Esophagus muscularis mucosa (tissue), 4 donors: ENCODE measurements around the gene ZNG1E. TPM values are rescaled to one million over a fixed set of nuclear protein-coding genes. Genes with fewer than 3 reads are reported as not detected.
"Not testable (repeated sequence)": the region's sequence is repeated elsewhere in the genome, so short reads cannot be mapped to it uniquely, and the experiment has no call there.

Experiments
- DNase-seq: peaks from one replicate; pipeline ENCODE4 v3.0.0-alpha.2; 2017; ENCODE audit errors: extremely low spot score
- H3K27ac ChIP-seq, 4 donors: fragments of 200-600 bp; sonication (generic); replicated peaks in 1 of 4; 1 replicate in 3 of 4; 2 replicates in 1 of 4; pipeline ENCODE4 v1.5.1; 2016 to 2019; ENCODE audit warnings: mild to moderate bottlenecking in 1 of 4
- H3K27me3 ChIP-seq, 4 donors: fragments of 200-600 bp; sonication (generic); one replicate each; pipeline versions ENCODE4 v1.5.1 to v1.6.0; 2016 to 2019
- H3K36me3 ChIP-seq, 4 donors: fragments of 200-600 bp; sonication (generic); one replicate each; pipeline ENCODE4 v1.5.1; 2016 to 2019
- H3K4me1 ChIP-seq, 4 donors: fragments of 200-600 bp; sonication (generic); one replicate each; pipeline ENCODE4 v1.5.1; 2016 to 2019
- H3K4me3 ChIP-seq, 4 donors: fragments of 200-600 bp; sonication (generic); 1 replicate in 2 of 4; 2 replicates in 2 of 4; pipeline ENCODE4 v1.5.1; 2016 to 2019; ENCODE audit warnings: mild to moderate bottlenecking in 4 of 4, moderate library complexity in 1 of 4
- H3K9me3 ChIP-seq, 4 donors: fragments of 200-600 bp; sonication (generic); 1 replicate in 3 of 4; 2 replicates in 1 of 4; pipeline ENCODE4 v1.5.1; 2016 to 2019
- POLR2AphosphoS5 ChIP-seq, 2 donors: sonication (generic); formaldehyde crosslinking; IDR thresholded peaks; one replicate each; pipeline ENCODE4 v1.6.1; 2017; ENCODE audit warnings: antibody characterized with exemption in 2 of 2
- WGBS: methylation state at CpG from one replicate; pipeline ENCODE4 v1.1.5; 2018; 5-methylcytosine and 5-hydroxymethylcytosine counted together
- intact Hi-C: fragments of 100-400 bp; cut with DNase I; formaldehyde crosslinking; loops from one replicate; pipeline ENCODE4 v1.15.1; 2023
- total RNA-seq, 4 donors: library from RNA; depleted of rRNA; stranded (reverse); fragments of >200 nt; gene quantifications; one replicate each; pipeline versions ENCODE4 v1.1.0 to v1.2.1, GENCODE V29; 2016
- TF ChIP-seq, protein P1 (sequence below), 3 experiments: fragments of 200-600 bp in 2 of 3; fragments of 450-650 bp in 1 of 3; sonication (generic) in 2 of 3; IDR thresholded peaks; one replicate each; pipeline ENCODE4 v1.5.1; 2017 to 2019; ENCODE audit warnings: antibody characterized with exemption in 3 of 3, mild to moderate bottlenecking in 2 of 3, moderate library complexity in 1 of 3

ZNG1E gene
- 10 to 100 TPM; 16.2 to 28.7 (median 18.3) TPM for total RNA-seq

DNA sequence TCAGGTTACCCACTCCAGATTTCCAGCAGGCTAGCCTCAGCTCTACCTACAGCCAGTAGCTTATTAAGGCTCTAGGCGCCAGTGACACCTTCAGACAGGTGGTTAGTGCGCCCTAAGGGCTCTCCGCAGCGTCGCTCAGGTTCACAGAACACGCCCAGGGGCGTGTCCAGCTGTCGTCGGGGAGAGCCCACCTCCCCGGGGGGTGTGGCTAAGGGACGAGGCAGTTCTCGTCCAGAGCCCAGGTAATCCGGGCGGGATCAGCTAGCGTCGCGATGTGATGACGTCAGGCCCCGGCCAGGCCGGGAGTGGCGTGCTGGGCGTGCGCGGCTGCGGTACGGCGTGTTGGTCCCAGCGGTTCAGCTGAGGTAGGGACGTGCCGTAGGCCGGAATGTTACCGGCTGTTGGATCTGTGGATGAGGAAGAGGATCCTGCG, at the start of gene ZNG1E:
ZNG1E (plus strand) TSS at position 340 of the 433 bp plus-strand sequence; CDS start at position 389, 49 bp downstream.
- intact Hi-C loops = not testable (repeated sequence)
- peak; percentile 24 for DNase-seq
- H3K4me3 ChIP-seq = peak within 1 kb of the TSS; percentile 50 to 57 (median 56)

GRCh38 chr9:65673579-65673978, 2.1 kb upstream of the ZNG1E start:
- peak; percentile 0 for DNase-seq
- intact Hi-C loops, H3K4me3 ChIP-seq, H3K36me3 ChIP-seq, H3K9me3 ChIP-seq, H3K4me1 ChIP-seq, H3K27me3 ChIP-seq, H3K27ac ChIP-seq: not testable (repeated sequence)
- WGBS = 84% methylated on average over 2 of the region's 2 CpGs

More for the DNA sequence above, at the start of gene ZNG1E:
- 0% methylated on average over 13 of the region's 33 CpGs for WGBS
- peak; percentile 15 to 62 for TF ChIP-seq POLR2AphosphoS5 (IDR thresholded peaks at IDR 0.05)
- H3K36me3 ChIP-seq, H3K4me1 ChIP-seq, H3K27me3 ChIP-seq, H3K9me3 ChIP-seq: not testable (repeated sequence)
- peak within 1 kb of the TSS; percentile 65 to 76 (median 72) for H3K27ac ChIP-seq

GRCh38 chr9:65675018-65675417, 710 bp upstream of the ZNG1E start:
- H3K4me1 ChIP-seq, H3K27ac ChIP-seq, intact Hi-C loops, H3K9me3 ChIP-seq, DNase-seq, H3K36me3 ChIP-seq, H3K27me3 ChIP-seq: not testable (repeated sequence)
- WGBS = 41% methylated on average over 4 of the region's 5 CpGs
- H3K4me3 ChIP-seq = peak overlapping the region in 2 of 4 donors; percentile 54 to 57

DNA sequence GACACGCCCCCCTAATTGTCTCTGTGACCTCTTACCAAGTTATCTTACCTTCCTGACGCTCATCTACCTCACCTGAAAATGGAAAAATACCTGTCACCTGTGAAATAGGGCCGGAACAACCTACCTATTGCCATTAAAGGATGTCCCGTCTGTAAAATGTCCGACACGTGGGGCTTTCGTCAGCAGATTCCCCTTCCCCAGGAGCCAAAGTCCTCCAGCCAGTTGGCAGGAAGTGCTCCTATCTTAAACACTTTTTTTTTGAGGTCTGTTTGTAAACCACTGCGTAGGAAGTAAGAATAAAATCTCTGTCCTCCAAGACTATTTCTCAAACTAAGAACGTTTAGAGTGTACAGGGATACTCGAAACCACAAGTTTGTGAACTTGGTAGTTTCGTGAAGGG, 661 bp downstream of the ZNG1E start:
- H3K36me3 ChIP-seq, H3K27me3 ChIP-seq, H3K4me1 ChIP-seq, intact Hi-C loops, DNase-seq, H3K9me3 ChIP-seq: not testable (repeated sequence)
- WGBS = no CpG with 5 or more reads among the region's 11 CpGs
- Histone ChIP-seq H3K27ac (peak overlapping the region; percentile 55 to 76 (median 66)), H3K4me3 (peak overlapping the region in 2 of 4 donors; percentile 21 to 45)

DNA sequence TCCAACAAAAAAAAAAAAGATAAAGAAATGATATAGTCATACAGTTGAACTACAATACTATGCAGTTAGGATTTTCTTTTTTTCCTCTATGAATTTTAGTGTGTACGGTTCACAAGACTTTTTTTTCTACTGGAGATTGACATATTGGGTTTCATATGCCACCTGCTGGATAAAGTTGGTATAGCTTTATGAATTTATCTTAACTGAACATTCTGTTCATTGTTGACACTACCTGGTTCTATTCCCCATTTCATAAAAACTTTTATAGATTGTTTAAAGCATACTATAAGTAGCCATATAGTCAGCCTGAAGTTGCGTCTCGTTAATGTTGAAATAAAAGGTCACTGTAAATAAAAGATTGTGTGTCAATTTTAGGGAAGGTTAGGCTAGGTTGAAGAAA, 2.8 kb downstream of the ZNG1E start:
- TF ChIP-seq, protein P1, sequence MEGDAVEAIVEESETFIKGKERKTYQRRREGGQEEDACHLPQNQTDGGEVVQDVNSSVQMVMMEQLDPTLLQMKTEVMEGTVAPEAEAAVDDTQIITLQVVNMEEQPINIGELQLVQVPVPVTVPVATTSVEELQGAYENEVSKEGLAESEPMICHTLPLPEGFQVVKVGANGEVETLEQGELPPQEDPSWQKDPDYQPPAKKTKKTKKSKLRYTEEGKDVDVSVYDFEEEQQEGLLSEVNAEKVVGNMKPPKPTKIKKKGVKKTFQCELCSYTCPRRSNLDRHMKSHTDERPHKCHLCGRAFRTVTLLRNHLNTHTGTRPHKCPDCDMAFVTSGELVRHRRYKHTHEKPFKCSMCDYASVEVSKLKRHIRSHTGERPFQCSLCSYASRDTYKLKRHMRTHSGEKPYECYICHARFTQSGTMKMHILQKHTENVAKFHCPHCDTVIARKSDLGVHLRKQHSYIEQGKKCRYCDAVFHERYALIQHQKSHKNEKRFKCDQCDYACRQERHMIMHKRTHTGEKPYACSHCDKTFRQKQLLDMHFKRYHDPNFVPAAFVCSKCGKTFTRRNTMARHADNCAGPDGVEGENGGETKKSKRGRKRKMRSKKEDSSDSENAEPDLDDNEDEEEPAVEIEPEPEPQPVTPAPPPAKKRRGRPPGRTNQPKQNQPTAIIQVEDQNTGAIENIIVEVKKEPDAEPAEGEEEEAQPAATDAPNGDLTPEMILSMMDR (IDR thresholded peaks at IDR 0.05) = peak in 1 of 3 experiments; percentile 20
- H3K27me3 ChIP-seq, intact Hi-C loops, DNase-seq, H3K36me3 ChIP-seq, H3K4me3 ChIP-seq, H3K4me1 ChIP-seq, H3K9me3 ChIP-seq, H3K27ac ChIP-seq: not testable (repeated sequence)
- WGBS = 43% methylated on average over 3 of the region's 3 CpGs

DNA sequence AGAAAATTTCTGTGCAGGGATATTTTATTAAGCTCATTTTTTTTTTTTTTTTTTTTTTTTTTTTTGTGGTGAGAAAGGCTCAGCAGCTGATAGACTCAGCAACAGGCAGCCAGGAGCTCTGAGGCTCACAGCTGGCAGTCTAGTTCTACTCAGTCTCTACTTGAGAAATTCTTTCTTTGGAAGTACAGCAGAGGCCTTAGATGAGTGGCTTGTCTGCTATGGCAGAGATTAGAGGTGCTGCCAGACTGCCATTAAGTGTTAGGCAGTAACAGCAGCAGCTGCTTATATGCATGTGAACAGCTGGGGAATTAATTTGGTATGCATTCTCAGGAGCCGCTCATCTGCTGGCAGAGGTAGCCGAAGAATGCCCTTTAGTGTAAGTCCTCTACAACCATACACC, 27.8 kb downstream of the ZNG1E start:
- intact Hi-C loops, H3K4me1 ChIP-seq, H3K9me3 ChIP-seq, H3K27ac ChIP-seq, H3K4me3 ChIP-seq, DNase-seq, H3K27me3 ChIP-seq, H3K36me3 ChIP-seq: not testable (repeated sequence)
- no CpG with 5 or more reads among the region's 2 CpGs for WGBS

GRCh38 chr9:65714445-65714844, 38.7 kb downstream of the ZNG1E start:
- H3K4me3 ChIP-seq, H3K9me3 ChIP-seq, H3K4me1 ChIP-seq, H3K27ac ChIP-seq, intact Hi-C loops, H3K36me3 ChIP-seq, H3K27me3 ChIP-seq, DNase-seq: not testable (repeated sequence)
- WGBS = 100% methylated on average over 1 of the region's 5 CpGs

DNA sequence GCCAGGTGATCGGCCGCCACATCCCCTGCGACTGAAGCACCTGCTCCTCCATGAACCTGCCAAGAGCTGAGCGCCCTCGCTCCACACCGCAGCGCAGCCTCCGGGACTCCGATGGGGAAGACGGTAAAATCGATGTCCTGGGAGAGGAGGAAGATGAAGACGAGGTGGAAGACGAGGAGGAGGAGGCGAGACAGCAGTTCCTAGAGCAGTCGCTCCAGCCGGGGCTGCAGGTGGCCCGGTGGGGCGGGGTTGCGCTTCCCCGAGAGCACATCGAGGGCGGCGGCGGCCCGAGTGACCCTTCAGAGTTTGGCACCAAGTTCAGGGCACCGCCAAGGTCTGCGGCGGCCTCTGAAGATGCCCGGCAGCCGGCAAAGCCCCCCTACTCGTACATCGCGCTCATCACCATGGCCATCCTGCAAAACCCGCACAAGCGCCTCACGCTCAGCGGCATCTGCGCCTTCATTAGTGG, 61.4 kb downstream of the ZNG1E start, which contains the start of gene FOXD4L4:
FOXD4L4 (plus strand) TSS at position 51 of the 469 bp plus-strand sequence; CDS start at position 51, 0 bp downstream.
- H3K36me3 ChIP-seq, H3K4me1 ChIP-seq, H3K4me3 ChIP-seq, intact Hi-C loops, H3K27me3 ChIP-seq, H3K27ac ChIP-seq, H3K9me3 ChIP-seq, DNase-seq: not testable (repeated sequence)
- WGBS = 49% methylated on average over 10 of the region's 38 CpGs

DNA sequence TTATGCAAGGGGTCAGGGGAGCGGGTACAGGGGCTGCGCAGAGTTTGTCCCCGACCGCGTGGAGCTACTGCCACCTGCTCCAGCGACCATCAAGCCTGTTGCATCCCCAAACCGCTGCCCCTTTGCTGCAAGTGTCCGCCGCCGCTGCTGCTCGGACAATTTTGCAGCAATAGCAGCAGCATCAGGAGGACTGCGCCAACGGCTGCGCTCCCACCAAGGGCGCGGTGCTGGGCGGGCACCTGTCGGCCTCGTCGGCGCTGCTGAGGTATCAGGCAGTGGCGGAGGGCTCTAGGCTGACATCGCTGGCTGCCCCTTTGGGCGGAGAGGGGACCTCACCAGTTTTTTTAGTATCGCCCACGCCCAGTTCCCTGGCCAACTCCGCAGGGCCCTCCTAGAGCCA, 62.4 kb downstream of the ZNG1E start:
- H3K27me3 ChIP-seq, H3K4me1 ChIP-seq, H3K36me3 ChIP-seq, H3K27ac ChIP-seq, H3K9me3 ChIP-seq, H3K4me3 ChIP-seq, DNase-seq, intact Hi-C loops: not testable (repeated sequence)
- WGBS = no CpG with 5 or more reads among the region's 27 CpGs

Other genes starting within 250 kb of the ZNG1E start
- gene FOXD4L4, start 61.2 kb downstream of the ZNG1E start, total RNA-seq = not detected